ENCODE measurements around the gene PISD. TPM values are rescaled to one million over a fixed set of nuclear protein-coding genes. Genes with fewer than 3 reads are reported as not detected.

PISD gene
- total RNA-seq, 2 donors from 2014 or later = 39.1 to 43.4 TPM

DNA sequence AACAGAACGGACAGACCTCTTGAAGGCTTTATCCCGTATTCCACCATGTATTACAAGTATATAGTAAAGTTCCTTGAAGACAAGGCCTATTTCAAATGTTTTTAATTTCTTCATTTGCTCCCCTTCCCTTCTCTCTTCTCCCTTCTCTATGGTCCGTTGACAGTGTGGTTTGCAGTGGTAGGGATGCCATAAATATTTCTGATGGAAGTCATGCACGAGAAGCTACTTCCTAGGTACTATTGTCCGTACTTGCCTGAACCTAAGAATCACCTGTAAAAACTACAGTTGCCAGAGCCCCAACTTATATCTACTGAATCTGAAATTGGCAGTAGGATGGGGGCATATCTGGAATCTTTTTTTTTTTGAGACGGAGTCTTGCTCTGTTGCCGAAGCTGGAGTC lies 2.8 kb downstream of the PISD start:
- 91 to 100% methylated on average over 6 to 7 of the region's 7 CpGs for WGBS, 2 experiments (ENCODE audit: insufficient coverage in 1 of 2, insufficient read length in 1 of 2)

DNA sequence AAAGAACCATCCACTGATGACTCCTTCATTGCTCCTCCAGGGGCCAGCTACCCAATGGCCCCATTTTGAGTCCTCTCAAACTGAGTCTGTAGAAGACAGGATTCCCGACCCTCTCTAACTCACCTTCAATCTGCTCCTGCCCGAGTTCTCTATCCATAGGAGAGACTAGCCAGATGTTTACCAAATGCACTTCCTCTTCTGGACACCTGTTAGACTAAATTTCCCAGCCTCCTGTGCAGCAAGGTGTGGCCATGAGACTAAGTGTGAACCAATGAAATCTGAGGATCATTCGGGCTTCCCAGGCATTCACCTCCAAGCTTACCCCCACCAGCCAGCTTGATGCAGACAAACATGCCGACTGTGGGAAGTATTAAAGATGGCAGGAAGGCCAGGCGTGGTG lies 7.6 kb downstream of the PISD start:
- no peaks in the 10 kb centered on the region for H3K9me3 ChIP-seq (ENCODE audit: control insufficient read depth, low read length)
- no peak overlapping the region for H3K27ac ChIP-seq (ENCODE audit: low read depth, low read length)
- 89 to 96% methylated on average over 3 to 5 of the region's 5 CpGs for WGBS, 2 experiments (ENCODE audit: insufficient coverage in 1 of 2, insufficient read length in 1 of 2)
- DNase-seq = no peak
- H3K27ac Mint-ChIP-seq = no peak overlapping the region
- no peaks in the 10 kb centered on the region for H3K9me3 Mint-ChIP-seq
- peaks cover 15% of the 10 kb centered on the region for H3K36me3 Mint-ChIP-seq (ENCODE audit: low read depth)
- no peak overlapping the region for H3K4me3 ChIP-seq (ENCODE audit: low read length)
- no peaks in the 10 kb centered on the region for H3K27me3 ChIP-seq (ENCODE audit: control insufficient read depth, insufficient read depth, low read length, poor library complexity, severe bottlenecking)
- H3K9ac ChIP-seq (ENCODE audit: extremely low read depth, low read length, poor library complexity, severe bottlenecking) = no peak overlapping the region
- H3K4me3 Mint-ChIP-seq = no peak overlapping the region
- H3K4me1 Mint-ChIP-seq = no peaks in the 10 kb centered on the region
- H3K36me3 ChIP-seq (ENCODE audit: control insufficient read depth, insufficient read depth, low read length) = peaks cover 13% of the 10 kb centered on the region
- TF ChIP-seq, protein P1, sequence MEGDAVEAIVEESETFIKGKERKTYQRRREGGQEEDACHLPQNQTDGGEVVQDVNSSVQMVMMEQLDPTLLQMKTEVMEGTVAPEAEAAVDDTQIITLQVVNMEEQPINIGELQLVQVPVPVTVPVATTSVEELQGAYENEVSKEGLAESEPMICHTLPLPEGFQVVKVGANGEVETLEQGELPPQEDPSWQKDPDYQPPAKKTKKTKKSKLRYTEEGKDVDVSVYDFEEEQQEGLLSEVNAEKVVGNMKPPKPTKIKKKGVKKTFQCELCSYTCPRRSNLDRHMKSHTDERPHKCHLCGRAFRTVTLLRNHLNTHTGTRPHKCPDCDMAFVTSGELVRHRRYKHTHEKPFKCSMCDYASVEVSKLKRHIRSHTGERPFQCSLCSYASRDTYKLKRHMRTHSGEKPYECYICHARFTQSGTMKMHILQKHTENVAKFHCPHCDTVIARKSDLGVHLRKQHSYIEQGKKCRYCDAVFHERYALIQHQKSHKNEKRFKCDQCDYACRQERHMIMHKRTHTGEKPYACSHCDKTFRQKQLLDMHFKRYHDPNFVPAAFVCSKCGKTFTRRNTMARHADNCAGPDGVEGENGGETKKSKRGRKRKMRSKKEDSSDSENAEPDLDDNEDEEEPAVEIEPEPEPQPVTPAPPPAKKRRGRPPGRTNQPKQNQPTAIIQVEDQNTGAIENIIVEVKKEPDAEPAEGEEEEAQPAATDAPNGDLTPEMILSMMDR (conservative IDR thresholded peaks at IDR 0.05) = no peak
- H3K27me3 Mint-ChIP-seq (ENCODE audit: insufficient read depth) = no peaks in the 10 kb centered on the region
- no peaks in the 10 kb centered on the region for H3K4me1 ChIP-seq (ENCODE audit: control insufficient read depth, insufficient read depth, low read length)

More for the DNA sequence above, 2.8 kb downstream of the PISD start:
- Histone ChIP-seq H3K27ac (ENCODE audit: low read depth, low read length) (no peak overlapping the region), H3K36me3 (ENCODE audit: control insufficient read depth, insufficient read depth, low read length) (peaks cover 4% of the 10 kb centered on the region), H3K9me3 (ENCODE audit: control insufficient read depth, low read length) (no peaks in the 10 kb centered on the region), H3K4me3 (ENCODE audit: low read length) (no peak overlapping the region), H3K9ac (ENCODE audit: extremely low read depth, low read length, poor library complexity, severe bottlenecking) (no peak overlapping the region), H3K27me3 (ENCODE audit: control insufficient read depth, insufficient read depth, low read length, poor library complexity, severe bottlenecking) (no peaks in the 10 kb centered on the region), H3K4me1 (ENCODE audit: control insufficient read depth, insufficient read depth, low read length) (no peaks in the 10 kb centered on the region)
- no peaks in the 10 kb centered on the region for H3K27me3 Mint-ChIP-seq (ENCODE audit: insufficient read depth)
- peaks cover 5% of the 10 kb centered on the region for H3K4me1 Mint-ChIP-seq
- no peak overlapping the region for H3K27ac Mint-ChIP-seq
- TF ChIP-seq, protein P1 (conservative IDR thresholded peaks at IDR 0.05) = no peak
- no peaks in the 10 kb centered on the region for H3K9me3 Mint-ChIP-seq
- no peak overlapping the region for H3K4me3 Mint-ChIP-seq
- H3K36me3 Mint-ChIP-seq (ENCODE audit: low read depth) = peaks cover 7% of the 10 kb centered on the region
- DNase-seq = no peak

DNA sequence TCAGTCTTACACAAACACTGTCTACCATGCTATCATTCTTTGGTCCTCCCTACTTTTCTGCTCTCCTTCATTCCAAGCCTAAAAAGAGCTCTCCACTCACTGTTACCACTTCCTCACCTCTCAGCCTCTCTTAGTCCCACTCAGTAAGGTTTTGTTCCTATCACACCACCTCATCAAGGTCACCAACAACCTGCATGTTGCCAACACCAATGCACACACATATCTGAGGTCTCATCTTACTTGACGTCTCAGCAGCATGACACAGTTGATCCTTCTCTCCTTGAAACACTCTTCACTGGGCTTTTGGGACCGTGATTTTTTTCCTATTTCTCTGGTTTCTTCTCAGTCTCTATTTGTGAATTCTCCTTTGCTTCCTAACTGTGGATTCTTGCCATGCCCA lies 8.1 kb downstream of the PISD start:
- Histone ChIP-seq H3K27me3 (ENCODE audit: control insufficient read depth, insufficient read depth, low read length, poor library complexity, severe bottlenecking) (no peaks in the 10 kb centered on the region), H3K4me3 (ENCODE audit: low read length) (no peak overlapping the region), H3K4me1 (ENCODE audit: control insufficient read depth, insufficient read depth, low read length) (no peaks in the 10 kb centered on the region), H3K36me3 (ENCODE audit: control insufficient read depth, insufficient read depth, low read length) (peaks cover 15% of the 10 kb centered on the region), H3K9me3 (ENCODE audit: control insufficient read depth, low read length) (no peaks in the 10 kb centered on the region), H3K27ac (ENCODE audit: low read depth, low read length) (no peak overlapping the region), H3K9ac (ENCODE audit: extremely low read depth, low read length, poor library complexity, severe bottlenecking) (no peak overlapping the region)
- WGBS, 2 experiments (ENCODE audit: insufficient coverage in 1 of 2, insufficient read length in 1 of 2) = 90 to 100% methylated on average over 2 of the region's 2 CpGs
- Mint-ChIP-seq H3K27me3 (ENCODE audit: insufficient read depth) (no peaks in the 10 kb centered on the region), H3K9me3 (no peaks in the 10 kb centered on the region), H3K4me3 (no peak overlapping the region), H3K4me1 (no peaks in the 10 kb centered on the region), H3K27ac (no peak overlapping the region), H3K36me3 (ENCODE audit: low read depth) (peaks cover 19% of the 10 kb centered on the region)
- TF ChIP-seq, protein P1 (conservative IDR thresholded peaks at IDR 0.05) = no peak
- no peak for DNase-seq
